GM10248 (cell line): Measurements from ENCODE around the gene FUCA1.
A peak's percentile ranks its signal among the peaks of the same experiment; 100 is the strongest.

ENCODE experiments used
- CTCF ChIA-PET: fragments of 300-600 bp; sonication (Branson Sonifier 250); formaldehyde crosslinking; extraction: SDS; loops from one replicate; lab custom pipeline; 2021; ENCODE audit warnings: antibody characterized with exemption; lab: Yijun Ruan, JAX
- POLR2A ChIA-PET: fragments of 350-650 bp; sonication (Branson Sonifier 250); formaldehyde crosslinking; extraction: SDS; loops from one replicate; lab custom pipeline; 2020; ENCODE audit warnings: antibody characterized with exemption; lab: Yijun Ruan, JAX
- DNase-seq: peaks from one replicate; pipeline ENCODE4 v3.0.0; 2012; ENCODE audit errors: extremely low spot score
- CTCF ChIP-seq: IDR thresholded peaks from 2 replicates; pipeline ENCODE4 v1.5.1; 2012; ENCODE audit warnings: mild to moderate bottlenecking, low read depth; ENCODE audit errors: extremely low read depth, missing control alignments, control extremely low read depth

Gene FUCA1

GRCh38 chr1:23911921-23912320 is 43.8 kb upstream of the FUCA1 start:
- ChIA-PET CTCF (interaction anchor here (0.9 to 7.0 kb wide), 3 partner anchors 64 to 101 kb away, joined by 3 to 57 read pairs (median 3); no protein-coding TSS in a partner anchor), POLR2A (no interaction called here)
- no peak for DNase-seq
- no peak for TF ChIP-seq CTCF

GRCh38 chr1:23910553-23911246 is 42.6 kb upstream of the FUCA1 start:
- CTCF ChIA-PET = interaction anchor here (0.8 to 7.0 kb wide), 15 partner anchors 12 to 218 kb away, joined by 3 to 57 read pairs (median 4); partner anchors contain the start of gene FUCA1
- no peak for TF ChIP-seq CTCF
- POLR2A ChIA-PET = interaction anchor here (0.5 to 1.0 kb wide), 3 partner anchors 22 to 309 kb away, joined by 3 read pairs; no protein-coding TSS in a partner anchor
- DNase-seq = no peak

- no peak for DNase-seq
These were observed 42.1 kb upstream of the FUCA1 start for GRCh38 chr1:23910144-23910543.

GRCh38 chr1:23909412-23909811 is 41.3 kb upstream of the FUCA1 start:
- ChIA-PET POLR2A (interaction anchor here (0.5 to 0.6 kb wide), 3 partner anchors 52 to 77 kb away, joined by 3 read pairs; no protein-coding TSS in a partner anchor), CTCF (interaction anchor here (0.8 to 7.0 kb wide), 14 partner anchors 12 to 274 kb away, joined by 3 to 57 read pairs (median 4); partner anchors contain the start of gene FUCA1)
- no peak for DNase-seq
- no peak for TF ChIP-seq CTCF

More at GRCh38 chr1:23910144-23910543, 42.1 kb upstream of the FUCA1 start:
- POLR2A ChIA-PET = interaction anchor here (0.5 to 1.0 kb wide), 6 partner anchors 22 to 309 kb away, joined by 3 to 6 read pairs (median 3); no protein-coding TSS in a partner anchor
- no peak for TF ChIP-seq CTCF
- CTCF ChIA-PET = interaction anchor here (0.6 to 7.0 kb wide), 17 partner anchors 10 to 275 kb away, joined by 3 to 57 read pairs (median 4); partner anchors contain the start of gene FUCA1

GRCh38 chr1:23908453-23909341 is 40.6 kb upstream of the FUCA1 start:
- CTCF ChIA-PET = interaction anchor here (0.8 to 7.0 kb wide), 12 partner anchors 8 to 274 kb away, joined by 3 to 57 read pairs (median 4); no protein-coding TSS in a partner anchor
- POLR2A ChIA-PET = interaction anchor here (0.5 kb wide), 1 partner anchor 52 kb away, joined by 3 read pairs; no protein-coding TSS in a partner anchor
- no peak for TF ChIP-seq CTCF
- DNase-seq = peak; percentile 53
